Right atrium auricular region (tissue), 2 donors: Measurements from ENCODE around the gene ATP2C2. TPM values are rescaled to one million over a fixed set of nuclear protein-coding genes. Genes with fewer than 3 reads are reported as not detected.

Experiments used
- DNase-seq: peaks from one replicate; pipeline ENCODE4 v3.0.0-alpha.2; 2019; ENCODE audit warnings: low spot score
- H3K27ac ChIP-seq, 2 donors: fragments of 200-600 bp; sonication (generic); 1 replicate in 1 of 2; 2 replicates in 1 of 2; pipeline ENCODE4 v1.5.1; 2016 to 2019
- H3K27me3 ChIP-seq, 2 donors: fragments of 200-600 bp; sonication (generic); one replicate each; pipeline versions ENCODE4 v1.5.1 to v1.6.0; 2017 to 2019
- H3K36me3 ChIP-seq: fragments of 200-600 bp; sonication (generic); one replicate; pipeline ENCODE4 v1.5.1; 2016
- H3K4me1 ChIP-seq, 2 donors: fragments of 200-600 bp; sonication (generic); one replicate each; pipeline versions ENCODE4 v1.5.1 to v1.6.0; 2017 to 2019
- H3K4me3 ChIP-seq, 2 donors: fragments of 200-600 bp; sonication (generic); 1 replicate in 1 of 2; 2 replicates in 1 of 2; pipeline ENCODE4 v1.5.1; 2017 to 2019; ENCODE audit warnings: mild to moderate bottlenecking in 1 of 2, moderate library complexity in 1 of 2
- H3K9me3 ChIP-seq, 2 donors: fragments of 200-600 bp; sonication (generic); one replicate each; pipeline ENCODE4 v1.5.1; 2019
- CTCF ChIP-seq, 2 donors: fragments of 200-600 bp; sonication (generic); IDR thresholded peaks; one replicate each; pipeline ENCODE4 v1.5.1; 2019; ENCODE audit warnings: antibody characterized with exemption in 2 of 2
- total RNA-seq, 2 donors: library from RNA; depleted of rRNA; stranded (reverse); fragments of >200 nt; gene quantifications; one replicate each; pipeline ENCODE4 v1.1.0, GENCODE V29; 2016

Gene ATP2C2
- total RNA-seq, 2 donors from 2014 or later = not detected

- Histone ChIP-seq H3K9me3 (peaks cover 0 to 6% of the 10 kb centered on the region in 2 donors), H3K27ac (no peak overlapping the region), H3K36me3 (no peaks in the 10 kb centered on the region), H3K4me1 (no peaks in the 10 kb centered on the region), H3K27me3 (no peaks in the 10 kb centered on the region), H3K4me3 (no peak overlapping the region)
- no peak for TF ChIP-seq CTCF (IDR thresholded peaks at IDR 0.05)
- DNase-seq = no peak
These were observed 37.9 kb downstream of the ATP2C2 start for GRCh38 chr16:84406006-84406963.

- H3K27me3 ChIP-seq = no peaks in the 10 kb centered on the region
- no peaks in the 10 kb centered on the region for H3K9me3 ChIP-seq
- no peak overlapping the region for H3K4me3 ChIP-seq
- H3K4me1 ChIP-seq = no peaks in the 10 kb centered on the region
- H3K36me3 ChIP-seq = no peaks in the 10 kb centered on the region
- no peak for DNase-seq
- H3K27ac ChIP-seq = no peak overlapping the region
- no peak for TF ChIP-seq CTCF (IDR thresholded peaks at IDR 0.05)
These were observed 39.4 kb downstream of the ATP2C2 start for GRCh38 chr16:84407588-84408313.

GRCh38 chr16:84408314-84408690 is 40.0 kb downstream of the ATP2C2 start:
- Histone ChIP-seq H3K27me3 (no peaks in the 10 kb centered on the region), H3K4me3 (no peak overlapping the region), H3K27ac (no peak overlapping the region), H3K4me1 (no peaks in the 10 kb centered on the region), H3K9me3 (no peaks in the 10 kb centered on the region), H3K36me3 (no peaks in the 10 kb centered on the region)
- TF ChIP-seq CTCF (IDR thresholded peaks at IDR 0.05) = no peak
- DNase-seq = no peak

GRCh38 chr16:84408856-84409255 is 40.5 kb downstream of the ATP2C2 start:
- Histone ChIP-seq H3K4me3 (no peak overlapping the region), H3K4me1 (no peaks in the 10 kb centered on the region), H3K9me3 (no peaks in the 10 kb centered on the region), H3K36me3 (no peaks in the 10 kb centered on the region), H3K27me3 (no peaks in the 10 kb centered on the region), H3K27ac (no peak overlapping the region)
- DNase-seq = no peak
- no peak for TF ChIP-seq CTCF (IDR thresholded peaks at IDR 0.05)

GRCh38 chr16:84410361-84411138 is 42.2 kb downstream of the ATP2C2 start:
- Histone ChIP-seq H3K4me3 (no peak overlapping the region), H3K9me3 (no peaks in the 10 kb centered on the region), H3K27ac (no peak overlapping the region), H3K36me3 (no peaks in the 10 kb centered on the region), H3K27me3 (no peaks in the 10 kb centered on the region), H3K4me1 (no peaks in the 10 kb centered on the region)
- no peak for TF ChIP-seq CTCF (IDR thresholded peaks at IDR 0.05)
- no peak for DNase-seq
